Bronchial epithelial cell (primary cell): ENCODE data around the gene MAP1B. TPM values are rescaled to one million over a fixed set of nuclear protein-coding genes. Genes with fewer than 3 reads are reported as not detected.

Experiments used
- DNase-seq: peaks from one replicate; pipeline ENCODE4 v3.0.0-alpha.2; 2010; ENCODE audit warnings: low read depth
- FAIRE-seq: peaks from 2 replicates; lab custom pipeline; 2011; peaks lifted over from hg19 to GRCh38; lab: Jason Lieb, UNC
- H3K27me3 ChIP-seq: 2 replicates; pipeline ENCODE4 v1.5.1; 2011; ENCODE audit warnings: low read length; ENCODE audit not compliant: control insufficient read depth, insufficient read depth
- H3K36me3 ChIP-seq: 2 replicates; pipeline ENCODE4 v1.5.1; 2011; ENCODE audit warnings: low read length; ENCODE audit not compliant: control insufficient read depth, insufficient read depth
- H3K4me3 ChIP-seq: 2 replicates; pipeline ENCODE4 v1.5.1; 2011; ENCODE audit warnings: mild to moderate bottlenecking, low read depth, low read length, control low read depth
- CTCF ChIP-seq: IDR thresholded peaks from 2 replicates; pipeline ENCODE4 v1.5.1; 2011; ENCODE audit warnings: mild to moderate bottlenecking, moderate library complexity, low read length, control low read depth, inconsistent platforms; ENCODE audit not compliant: insufficient read depth, severe bottlenecking
- total RNA-seq: library from RNA; depleted of rRNA; stranded (reverse); fragments of >200 nt; gene quantifications from 2 replicates; pipeline ENCODE4 v1.2.1, GENCODE V29; 2014

MAP1B gene
- total RNA-seq, 1 donor from 2014 or later = 5.8 TPM

GRCh38 chr5:72189146-72189545 is 81.9 kb downstream of the MAP1B start:
- no peak for DNase-seq
- Histone ChIP-seq H3K27me3 (no peaks in the 10 kb centered on the region), H3K4me3 (no peak overlapping the region), H3K36me3 (no peaks in the 10 kb centered on the region)
- FAIRE-seq = no peak
- no peak for TF ChIP-seq CTCF

- no peak for TF ChIP-seq CTCF
- Histone ChIP-seq H3K36me3 (no peaks in the 10 kb centered on the region), H3K27me3 (peaks cover 1% of the 10 kb centered on the region), H3K4me3 (no peak overlapping the region)
- DNase-seq (no peak), FAIRE-seq (no peak)
These were observed 84.1 kb downstream of the MAP1B start for GRCh38 chr5:72191404-72191803.

DNA sequence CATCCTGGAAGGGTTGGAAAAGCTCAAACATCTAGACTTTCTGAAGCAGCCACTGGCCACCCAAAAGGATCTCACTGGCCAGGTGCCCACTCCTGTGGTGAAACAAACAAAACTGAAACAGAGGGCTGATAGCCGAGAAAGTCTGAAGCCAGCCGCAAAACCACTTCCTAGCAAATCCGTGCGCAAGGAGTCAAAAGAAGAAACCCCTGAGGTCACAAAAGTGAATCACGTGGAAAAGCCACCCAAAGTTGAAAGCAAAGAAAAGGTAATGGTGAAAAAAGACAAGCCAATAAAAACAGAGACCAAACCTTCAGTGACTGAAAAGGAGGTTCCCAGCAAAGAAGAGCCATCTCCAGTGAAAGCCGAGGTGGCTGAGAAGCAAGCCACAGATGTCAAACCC is 87.6 kb downstream of the MAP1B start:
- TF ChIP-seq CTCF = no peak
- DNase-seq = no peak
- FAIRE-seq = no peak
- no peak overlapping the region for H3K4me3 ChIP-seq
- H3K36me3 ChIP-seq = no peaks in the 10 kb centered on the region
- H3K27me3 ChIP-seq = peaks cover 1% of the 10 kb centered on the region

- no peaks in the 10 kb centered on the region for H3K36me3 ChIP-seq
- no peak for TF ChIP-seq CTCF
- FAIRE-seq = no peak
- no peak overlapping the region for H3K4me3 ChIP-seq
- DNase-seq = no peak
- peaks cover 1% of the 10 kb centered on the region for H3K27me3 ChIP-seq
These were observed 88.3 kb downstream of the MAP1B start for GRCh38 chr5:72195581-72195980.

GRCh38 chr5:72197393-72197792 is 90.1 kb downstream of the MAP1B start:
- Histone ChIP-seq H3K36me3 (no peaks in the 10 kb centered on the region), H3K27me3 (peaks cover 1% of the 10 kb centered on the region), H3K4me3 (no peak overlapping the region)
- no peak for FAIRE-seq
- TF ChIP-seq CTCF = no peak
- DNase-seq = no peak

- Histone ChIP-seq H3K4me3 (no peak overlapping the region), H3K27me3 (no peaks in the 10 kb centered on the region), H3K36me3 (no peaks in the 10 kb centered on the region)
- FAIRE-seq (no peak), DNase-seq (no peak)
- TF ChIP-seq CTCF = no peak
These were observed 92.4 kb downstream of the MAP1B start for GRCh38 chr5:72199681-72200080.
